HG03457 (cell line): Measurements from ENCODE around the gene ARCN1.

Experiments
- ATAC-seq: cut with Tn5 transposase; IDR thresholded peaks from one replicate; pipeline ENCODE4 v1.9.1; 2021; ENCODE audit warnings: moderate number of reproducible peaks; ENCODE audit not compliant: unreplicated experiment

ARCN1 gene

GRCh38 chr11:118620529-118621070, 48.4 kb downstream of the ARCN1 start:
- ATAC-seq, result no peak

- no peak for ATAC-seq
Observed at GRCh38 chr11:118621071-118621783, 49.0 kb downstream of the ARCN1 start.

GRCh38 chr11:118621784-118622375, 49.7 kb downstream of the ARCN1 start:
- no peak for ATAC-seq

GRCh38 chr11:118622376-118623268, 50.4 kb downstream of the ARCN1 start:
- ATAC-seq, result no peak

- ATAC-seq, result no peak
Observed at GRCh38 chr11:118623269-118623655, 51.1 kb downstream of the ARCN1 start.

DNA sequence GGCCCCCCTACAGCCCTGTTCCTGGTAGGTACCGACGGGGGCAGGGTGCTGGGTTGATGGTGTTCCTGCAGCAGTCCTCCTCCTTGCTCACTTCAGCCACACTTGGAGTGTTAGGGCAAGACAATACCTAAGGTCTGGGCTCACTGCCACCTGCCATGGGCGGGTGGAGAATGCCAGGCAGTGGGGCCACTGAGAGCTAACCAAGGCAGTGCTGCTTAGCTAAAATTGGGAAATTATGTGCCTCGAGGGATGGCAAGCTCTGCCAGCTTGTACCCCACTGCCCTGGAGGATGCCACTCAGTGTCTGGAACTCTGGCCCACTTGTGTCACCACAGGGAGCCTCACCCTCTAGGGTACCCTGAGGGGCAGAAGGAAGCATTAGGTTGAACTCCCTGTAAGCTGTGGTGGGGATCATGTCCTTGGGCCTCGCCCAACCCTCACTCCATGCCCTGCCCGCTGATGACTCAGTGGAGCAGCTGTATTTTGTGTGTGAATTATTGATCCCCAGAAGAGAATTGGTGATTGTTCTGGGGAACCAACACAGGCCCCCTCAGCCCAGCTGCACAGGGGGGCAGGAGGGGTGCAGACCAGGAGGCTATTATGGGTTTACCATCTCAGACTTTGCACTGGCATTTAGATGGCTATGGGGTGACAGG, 53.0 kb downstream of the ARCN1 start:
- no peak for ATAC-seq

DNA sequence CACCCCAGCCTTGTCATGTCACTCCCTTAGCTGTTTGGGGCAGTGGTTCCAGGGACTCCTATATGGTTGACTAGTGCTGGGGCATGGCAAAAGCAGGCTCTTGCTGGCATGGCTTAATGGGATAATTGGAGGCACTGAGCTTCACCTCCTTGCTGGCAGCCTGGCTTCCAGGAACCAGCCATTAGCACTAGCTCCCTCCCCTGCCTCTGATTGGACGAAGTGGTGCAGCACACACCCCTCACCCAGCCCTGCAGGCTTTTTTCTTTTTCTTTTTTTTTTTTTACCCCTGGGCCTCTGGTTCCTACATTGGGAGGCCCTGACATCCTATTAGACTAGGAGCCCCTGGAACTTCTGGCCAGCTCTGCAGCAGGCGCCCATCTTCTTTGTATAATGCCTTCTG, 53.8 kb downstream of the ARCN1 start:
- no peak for ATAC-seq

DNA sequence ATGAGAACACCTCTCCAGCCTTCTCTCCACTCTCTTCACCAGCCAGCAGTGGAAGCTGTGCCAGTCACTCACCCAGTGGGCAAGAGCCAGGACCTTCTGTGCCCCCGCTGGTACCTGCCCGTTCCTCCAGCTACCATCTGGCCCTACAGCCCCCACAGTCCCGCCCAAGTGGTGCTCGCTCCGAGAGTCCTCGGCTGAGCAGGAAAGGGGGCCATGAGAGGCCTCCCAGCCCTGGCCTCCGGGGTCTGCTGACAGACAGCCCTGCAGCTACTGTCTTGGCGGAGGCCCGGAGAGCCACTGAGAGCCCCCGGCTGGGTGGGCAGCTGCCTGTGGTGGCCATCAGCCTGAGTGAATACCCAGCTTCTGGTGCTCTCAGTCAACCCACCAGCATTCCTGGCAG, 55.4 kb downstream of the ARCN1 start:
- no peak for ATAC-seq

DNA sequence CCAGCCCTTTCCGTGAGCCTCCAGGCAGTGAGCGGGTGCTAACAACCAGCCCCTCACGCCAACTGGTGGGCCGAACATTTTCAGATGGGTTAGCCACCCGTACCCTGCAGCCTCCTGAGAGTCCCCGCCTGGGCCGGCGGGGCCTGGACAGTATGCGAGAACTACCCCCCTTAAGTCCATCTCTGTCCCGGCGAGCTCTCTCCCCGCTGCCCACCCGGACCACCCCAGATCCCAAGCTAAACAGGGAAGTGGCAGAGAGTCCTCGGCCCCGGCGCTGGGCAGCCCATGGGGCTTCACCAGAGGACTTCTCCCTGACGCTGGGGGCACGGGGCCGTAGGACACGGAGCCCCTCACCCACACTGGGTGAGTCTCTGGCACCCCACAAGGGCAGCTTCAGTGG, 55.8 kb downstream of the ARCN1 start:
- no peak for ATAC-seq

DNA sequence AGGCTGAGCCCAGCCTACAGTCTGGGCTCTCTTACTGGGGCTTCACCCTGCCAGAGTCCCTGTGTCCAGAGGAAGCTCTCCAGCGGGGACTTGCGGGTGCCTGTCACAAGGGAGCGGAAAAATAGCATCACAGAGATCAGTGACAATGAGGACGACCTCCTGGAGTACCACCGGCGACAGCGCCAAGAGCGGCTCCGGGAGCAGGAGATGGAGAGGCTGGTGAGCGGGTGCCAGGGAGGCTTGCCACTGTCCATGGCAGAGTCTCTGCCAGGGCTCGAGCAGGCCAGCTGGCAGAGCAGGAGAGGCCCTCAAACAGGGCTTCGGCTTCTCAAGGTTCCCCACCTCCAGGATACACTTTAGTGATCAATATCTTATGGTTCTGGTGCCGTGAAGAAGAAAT, 56.2 kb downstream of the ARCN1 start:
- no peak for ATAC-seq

GRCh38 chr11:118628861-118629549, 56.8 kb downstream of the ARCN1 start:
- no peak for ATAC-seq

- ATAC-seq, result no peak
Observed at GRCh38 chr11:118629761-118630661, 57.8 kb downstream of the ARCN1 start.

DNA sequence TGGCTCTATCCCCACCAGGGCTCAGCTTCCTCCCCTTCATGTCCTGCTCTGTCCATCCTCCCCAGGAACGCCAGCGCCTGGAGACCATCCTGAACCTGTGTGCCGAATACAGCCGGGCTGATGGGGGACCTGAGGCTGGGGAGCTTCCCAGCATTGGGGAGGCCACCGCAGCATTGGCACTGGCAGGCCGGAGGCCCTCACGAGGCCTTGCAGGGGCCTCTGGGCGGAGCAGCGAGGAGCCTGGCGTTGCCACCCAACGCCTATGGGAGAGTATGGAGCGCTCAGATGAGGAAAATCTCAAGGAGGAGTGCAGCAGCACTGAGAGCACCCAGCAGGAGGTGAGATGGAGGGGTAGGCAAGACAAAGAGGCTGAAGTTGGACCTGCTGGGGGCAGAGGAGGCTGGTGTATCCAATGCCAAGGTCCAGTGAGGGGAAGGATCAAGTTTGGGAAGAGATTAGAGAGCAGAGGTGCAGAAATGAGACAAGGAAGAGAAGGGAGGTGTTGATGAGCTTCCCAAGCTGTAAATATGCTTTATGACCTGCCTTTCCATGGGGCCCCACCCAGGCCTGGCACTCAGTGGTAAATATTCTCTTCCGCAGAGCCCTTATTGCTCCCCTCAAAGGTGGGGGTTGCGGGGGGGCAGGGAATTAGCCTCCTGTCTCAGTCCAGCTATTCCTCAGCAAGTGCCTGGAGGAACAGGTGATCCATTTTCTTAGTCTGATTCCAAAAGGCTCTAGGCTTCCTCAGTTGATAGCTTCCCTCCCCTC, 59.1 kb downstream of the ARCN1 start:
- ATAC-seq, result no peak

- no peak for ATAC-seq
Observed at GRCh38 chr11:118632577-118633318, 60.5 kb downstream of the ARCN1 start.

- no peak for ATAC-seq
Observed at GRCh38 chr11:118633319-118633690, 61.1 kb downstream of the ARCN1 start.

DNA sequence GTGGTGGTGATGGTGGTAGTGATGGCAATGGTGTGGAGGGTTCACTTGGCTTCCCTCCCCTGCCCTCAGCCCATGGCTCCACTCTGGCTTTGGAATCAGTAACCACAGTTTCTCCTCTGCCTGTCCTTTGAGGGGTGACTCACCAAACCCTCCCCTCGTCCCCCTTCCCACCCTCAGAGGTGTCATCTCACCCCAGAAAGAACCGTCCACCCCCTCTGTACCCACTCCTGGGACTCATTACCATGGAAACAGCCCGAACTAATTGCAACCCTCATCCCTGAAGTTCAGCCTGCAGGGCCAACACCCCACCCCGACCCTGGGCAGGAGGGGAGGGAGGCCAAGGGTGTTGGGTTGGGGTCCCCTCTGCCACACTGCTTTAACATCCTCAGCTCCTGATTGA, 61.8 kb downstream of the ARCN1 start:
- no peak for ATAC-seq

GRCh38 chr11:118634431-118635236, 62.4 kb downstream of the ARCN1 start:
- no peak for ATAC-seq
